ENCODE data around the gene PLEKHA3.
A peak's percentile ranks its signal among the peaks of the same experiment; 100 is the strongest.
"Not testable (repeated sequence)": the region's sequence is repeated elsewhere in the genome, so short reads cannot be mapped to it uniquely, and the experiment has no call there.

Gene PLEKHA3

GRCh38 chr2:178480227-178481181, at the start of gene PLEKHA3:
Gene PLEKHA3 (plus strand): TSS chr2:178480457. CDS start chr2:178480870, 413 bp downstream.
- DNase-seq (ENCODE audit: low read depth): peak; percentile 64

- DNase-seq (ENCODE audit: low read depth): no peak
These were observed 43.6 kb upstream of the PLEKHA3 start for GRCh38 chr2:178436662-178437061.

DNA sequence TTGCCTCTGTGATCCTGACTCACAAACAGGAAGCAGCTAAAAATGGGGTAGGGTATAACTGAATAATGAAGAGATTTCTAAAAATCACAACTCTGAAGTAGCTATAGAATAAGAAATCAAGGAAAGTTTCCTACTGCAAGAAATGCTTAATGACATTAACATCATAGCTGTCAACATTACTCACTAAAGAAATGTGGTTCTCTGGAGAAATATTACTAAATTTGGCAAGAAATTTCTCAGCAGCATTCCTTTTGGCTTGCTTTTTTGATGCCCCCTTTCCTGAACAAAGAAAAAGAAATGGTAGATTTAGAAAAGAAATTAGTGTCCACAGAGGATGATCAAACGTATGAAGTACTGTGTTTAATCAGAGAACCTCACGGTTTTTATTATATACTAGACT, 38.8 kb upstream of the PLEKHA3 start:
- no peak for DNase-seq (ENCODE audit: low read depth)

DNA sequence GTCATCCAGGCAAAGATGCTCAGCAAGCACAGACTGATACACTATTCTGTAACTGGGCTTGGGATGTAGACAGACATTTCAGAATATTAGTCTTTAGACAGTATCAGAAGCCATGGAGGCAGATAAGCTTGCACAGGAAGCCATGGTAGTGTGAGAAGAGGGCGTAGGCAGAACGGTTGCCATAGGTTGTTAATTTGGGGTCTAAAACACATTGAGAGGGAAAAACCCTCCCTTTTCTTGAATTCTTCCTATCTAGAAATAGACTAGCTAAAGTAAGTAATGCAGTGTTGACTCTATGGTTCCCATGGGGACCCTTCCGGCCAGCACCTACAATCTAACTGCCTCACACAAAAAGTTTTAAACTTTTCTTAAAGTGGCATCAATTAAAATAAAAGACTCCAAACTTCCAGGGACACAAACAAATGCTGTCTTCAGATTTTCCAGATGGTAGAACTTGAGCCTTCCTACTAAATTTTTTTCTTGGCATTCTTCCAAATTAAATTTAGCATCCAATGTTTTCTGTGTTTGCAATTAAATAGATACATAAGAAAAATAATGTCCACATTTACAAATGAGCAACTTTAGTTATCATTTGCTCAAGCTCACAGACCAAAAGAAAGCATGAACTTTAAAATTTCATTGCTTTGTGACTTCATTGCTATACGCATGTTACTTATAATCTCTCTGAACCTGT, 31.1 kb upstream of the PLEKHA3 start:
- DNase-seq (ENCODE audit: low read depth): no peak

GRCh38 chr2:178449700-178450523, 30.3 kb upstream of the PLEKHA3 start:
- no peak for DNase-seq (ENCODE audit: low read depth)

DNA sequence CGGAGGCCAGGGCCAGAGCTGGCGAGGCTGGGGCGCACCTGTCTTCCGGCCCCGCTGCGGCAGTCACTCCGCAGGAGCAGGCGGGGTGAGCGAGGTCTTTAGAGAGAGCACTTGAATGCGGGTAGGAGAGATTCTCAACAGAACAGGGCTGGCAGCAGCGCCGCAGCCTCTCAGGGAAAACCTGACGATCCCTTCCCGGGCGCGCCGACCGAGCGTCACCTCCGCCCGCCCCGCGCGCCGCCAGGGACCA, 29.8 kb upstream of the PLEKHA3 start:
- DNase-seq (ENCODE audit: low read depth): no peak

DNA sequence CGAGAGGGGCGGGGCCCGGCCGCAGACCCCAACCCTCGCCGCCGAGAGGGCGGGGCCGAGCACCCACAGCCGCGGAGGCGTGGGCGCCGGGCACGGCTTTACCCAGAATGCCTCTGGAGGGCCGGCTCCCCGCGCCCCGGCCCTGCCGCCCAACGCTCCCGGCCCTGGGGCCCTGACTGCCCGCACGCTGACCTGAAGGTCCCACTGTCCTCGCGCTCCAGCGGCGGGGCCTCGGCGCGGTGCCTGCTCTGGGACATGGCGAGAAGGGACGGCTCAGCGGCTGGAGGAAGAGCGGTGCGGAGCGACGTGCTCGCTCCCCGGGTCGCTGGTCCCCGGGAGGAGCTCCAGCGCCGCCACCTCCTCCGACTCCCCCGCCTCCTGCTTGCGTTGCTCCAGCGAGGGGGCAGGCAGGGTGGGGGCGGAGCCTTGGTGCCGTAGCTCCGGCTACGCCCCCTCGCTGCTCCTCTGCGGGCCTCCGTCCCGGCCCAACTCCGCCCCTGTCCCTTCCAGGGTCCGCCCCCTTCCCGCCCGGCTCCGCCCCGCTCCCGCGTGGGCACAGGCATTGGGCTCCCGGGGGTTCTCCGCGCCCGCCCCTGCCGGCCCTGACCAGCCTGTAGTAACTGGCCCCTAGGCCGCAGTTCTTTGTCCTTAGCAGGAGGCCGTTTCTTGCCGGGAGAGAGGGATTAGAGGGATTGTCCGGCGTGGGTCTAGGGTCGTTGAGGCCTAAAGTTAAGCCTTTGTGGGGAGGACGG, 29.3 kb upstream of the PLEKHA3 start, which contains the start of the genes PJVK and PRKRA:
Gene PJVK, plus strand, starts transcription at position 605 of the 752 bp plus-strand sequence. CDS start 2,032 bp downstream, outside the sequence.
Gene PRKRA, minus strand, starts transcription at position 402 of the 752 bp plus-strand sequence. Its CDS starts 145 bp downstream, at position 257.
- peak; percentile 88 for DNase-seq (ENCODE audit: low read depth)

GRCh38 chr2:178452334-178452733, 27.9 kb upstream of the PLEKHA3 start:
- DNase-seq (ENCODE audit: low read depth): no peak

DNA sequence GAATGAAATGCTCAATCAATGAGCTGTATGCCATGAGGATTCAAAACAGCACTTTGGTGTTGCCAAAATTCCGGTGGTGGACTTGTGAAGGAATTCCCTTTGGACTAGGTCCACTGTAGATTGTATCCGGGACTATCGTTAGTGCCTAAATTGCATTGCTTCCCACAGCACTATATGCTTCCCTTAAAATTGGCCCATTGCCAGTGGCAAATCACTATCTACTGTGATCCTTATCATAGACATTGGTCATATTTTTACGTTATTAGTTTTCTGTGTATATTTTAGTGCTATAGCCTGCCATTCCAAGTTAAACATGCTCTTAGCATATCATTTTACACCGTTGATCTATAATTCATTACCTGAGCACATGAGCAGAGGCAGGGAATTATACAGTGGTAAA, 27.4 kb upstream of the PLEKHA3 start:
- no peak for DNase-seq (ENCODE audit: low read depth)

DNA sequence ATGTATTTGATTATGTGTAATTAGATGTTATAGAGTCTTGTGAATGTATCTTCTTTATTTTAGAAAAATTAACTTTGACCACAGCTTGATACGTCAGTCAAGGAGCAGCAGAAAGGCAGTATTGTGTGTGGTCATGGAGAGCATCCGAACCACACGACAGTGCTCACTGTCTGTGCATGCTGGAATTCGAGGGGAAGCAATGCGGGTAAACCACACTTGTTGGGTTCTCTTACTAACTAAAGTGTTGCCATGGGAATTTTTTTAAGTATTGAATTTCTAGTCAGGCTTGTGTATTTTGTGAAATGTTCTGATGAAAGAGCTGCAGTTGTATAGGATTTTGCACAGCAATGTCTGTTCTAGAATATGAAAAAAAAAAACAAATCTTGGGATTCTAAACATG, 24.3 kb upstream of the PLEKHA3 start:
- no peak for DNase-seq (ENCODE audit: low read depth)

DNA sequence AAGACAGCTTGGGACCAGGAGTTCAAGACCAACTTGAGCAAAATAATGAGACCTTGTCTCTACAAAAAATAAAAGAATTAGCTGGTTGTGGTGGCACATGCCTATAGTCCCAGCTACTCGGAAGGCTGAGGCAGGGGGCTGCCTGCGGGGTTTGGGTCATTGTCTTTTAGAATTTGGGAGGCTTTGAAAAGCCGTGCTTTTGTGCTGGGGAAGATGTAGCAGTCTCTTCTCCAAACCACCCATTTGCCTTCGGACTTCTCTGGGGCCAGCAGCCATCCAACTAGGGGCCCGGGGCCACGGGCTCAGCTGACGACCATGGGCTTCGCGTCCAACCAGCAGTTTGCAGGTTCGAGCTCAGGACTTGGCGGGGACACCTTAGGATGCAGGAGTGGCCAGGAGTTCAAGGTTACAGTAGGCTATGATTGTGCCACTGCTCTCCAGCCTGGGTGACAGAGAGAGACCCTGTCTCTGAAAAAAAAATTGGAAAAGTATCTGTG, 22.8 kb upstream of the PLEKHA3 start:
- DNase-seq (ENCODE audit: low read depth): no peak

- no peak for DNase-seq (ENCODE audit: low read depth)
These were observed 10.9 kb upstream of the PLEKHA3 start for GRCh38 chr2:178469219-178469849.

DNA sequence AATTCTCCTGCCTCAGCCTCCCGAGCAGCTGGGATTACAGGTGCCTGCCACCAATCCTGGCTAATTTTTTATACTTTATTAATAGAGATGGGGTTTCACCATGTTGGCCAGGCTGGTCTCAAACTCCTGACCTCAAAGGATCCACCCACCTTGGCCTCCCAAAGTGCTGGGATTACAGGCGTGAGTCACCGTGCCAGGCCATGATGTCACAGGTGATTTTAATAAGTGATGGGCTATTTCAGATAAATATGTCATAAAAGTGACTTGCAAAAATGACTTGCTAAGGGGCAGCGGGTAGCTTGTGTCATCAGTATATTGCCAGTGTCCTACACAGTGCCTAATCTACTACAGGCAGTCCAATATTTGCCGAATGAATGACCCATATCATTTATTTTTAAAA, 8.9 kb upstream of the PLEKHA3 start:
- DNase-seq (ENCODE audit: low read depth): not testable (repeated sequence)

DNA sequence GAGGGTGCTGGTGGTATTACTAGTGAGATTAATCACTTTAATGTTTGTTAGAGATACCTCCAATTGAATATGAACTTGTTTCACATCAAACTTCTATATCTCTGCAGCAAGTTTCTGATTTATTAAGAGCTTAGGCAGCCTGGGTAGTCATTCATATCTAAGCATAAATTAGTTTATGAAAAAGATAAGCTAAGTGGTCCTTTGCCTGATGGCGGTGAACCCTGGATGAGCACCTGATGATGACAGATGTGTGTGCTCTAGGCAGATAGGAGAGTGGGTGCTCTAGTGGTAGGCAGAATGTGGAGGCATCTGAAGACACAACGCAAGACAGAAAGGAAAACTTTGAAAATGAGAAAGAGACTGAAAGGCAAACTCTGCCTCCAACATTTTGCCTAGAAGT, 6.9 kb upstream of the PLEKHA3 start:
- no peak for DNase-seq (ENCODE audit: low read depth)

DNA sequence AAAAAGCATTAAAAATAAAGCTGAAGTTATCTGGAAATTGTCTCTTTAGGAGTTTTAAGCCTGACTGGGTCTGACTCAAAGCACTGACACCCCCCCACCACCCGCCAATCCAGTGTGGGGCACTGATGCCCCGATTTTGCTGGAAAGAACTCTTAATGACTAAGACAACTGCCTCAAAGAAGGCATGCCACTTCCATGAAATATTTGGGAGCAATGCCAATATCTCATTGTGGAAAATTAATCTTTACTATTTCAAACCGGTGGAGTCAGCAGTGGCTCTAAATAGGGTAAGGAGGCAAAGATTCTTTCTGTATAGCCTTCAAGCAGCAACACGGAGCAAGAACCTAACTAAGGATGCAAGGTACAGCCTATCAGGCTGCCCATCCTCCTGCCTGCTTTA, 6.3 kb upstream of the PLEKHA3 start:
- DNase-seq (ENCODE audit: low read depth): no peak

DNA sequence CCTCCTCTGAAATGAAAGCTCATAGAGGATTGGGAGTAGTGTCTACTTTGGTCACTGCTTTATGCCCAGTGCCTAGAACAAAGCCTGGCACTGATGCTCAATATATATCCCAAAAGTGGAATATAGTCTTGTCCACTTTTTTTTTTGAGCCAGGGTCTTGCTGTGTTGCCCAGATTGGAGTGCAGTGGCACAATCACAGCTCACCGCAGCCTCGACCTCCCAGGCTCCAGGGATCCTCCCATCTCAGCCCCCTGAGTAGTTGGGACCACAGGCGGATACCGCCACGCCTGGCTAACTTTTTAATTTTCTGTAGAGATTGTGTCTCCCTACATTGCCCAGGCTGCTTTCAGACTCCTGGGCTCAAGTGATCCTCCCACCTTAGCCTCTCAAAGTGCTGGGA, 5.7 kb upstream of the PLEKHA3 start:
- no peak for DNase-seq (ENCODE audit: low read depth)

- no peak for DNase-seq (ENCODE audit: low read depth)
These were observed 3.8 kb upstream of the PLEKHA3 start for GRCh38 chr2:178476477-178476876.

DNA sequence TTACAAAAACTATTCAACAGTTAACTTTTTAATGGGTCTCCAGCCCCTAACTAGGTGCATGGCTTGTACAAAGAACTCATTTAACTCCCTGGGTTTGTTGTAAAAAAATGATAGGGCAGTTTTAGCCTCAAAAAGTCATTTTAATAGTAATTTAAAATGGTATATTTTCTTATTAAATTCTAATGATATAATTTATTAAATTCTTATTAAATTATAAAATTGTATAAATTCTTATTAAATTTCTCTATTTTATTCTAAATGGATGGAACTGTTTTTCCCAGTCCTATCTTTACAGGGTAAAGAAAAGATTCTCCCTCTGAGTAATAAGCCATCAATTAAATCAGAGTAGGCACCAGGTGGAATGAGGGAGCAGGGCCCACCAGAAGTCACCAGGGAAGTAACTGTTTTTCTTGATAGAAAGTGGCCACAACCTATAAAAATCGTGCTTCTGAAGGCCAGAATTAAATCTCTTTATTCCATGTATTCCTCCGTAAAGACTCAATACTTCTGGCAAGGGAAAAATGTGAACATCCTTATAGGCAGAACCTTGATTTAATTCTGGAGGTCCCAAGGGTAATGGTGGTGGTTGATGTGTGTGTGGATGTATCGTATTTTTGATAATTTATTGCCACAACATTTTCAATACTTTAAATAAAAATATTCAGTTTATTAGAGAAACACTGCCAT, 2.7 kb upstream of the PLEKHA3 start:
- no peak for DNase-seq (ENCODE audit: low read depth)

GRCh38 chr2:178478130-178478438, 2.2 kb upstream of the PLEKHA3 start:
- no peak for DNase-seq (ENCODE audit: low read depth)

GRCh38 chr2:178478439-178479274, 1.6 kb upstream of the PLEKHA3 start, which contains the start of gene FKBP7:
Gene FKBP7 (minus strand): TSS chr2:178478600. CDS start chr2:178478499, 101 bp downstream.
- peak; percentile 65 for DNase-seq (ENCODE audit: low read depth)
